Measurements from ENCODE around the gene NELFA. TPM values are rescaled to one million over a fixed set of nuclear protein-coding genes. Genes with fewer than 3 reads are reported as not detected.

NELFA gene
- total and polyA plus RNA-seq, 4 donors = 17.8 to 33.6 (median 24.7) TPM

DNA sequence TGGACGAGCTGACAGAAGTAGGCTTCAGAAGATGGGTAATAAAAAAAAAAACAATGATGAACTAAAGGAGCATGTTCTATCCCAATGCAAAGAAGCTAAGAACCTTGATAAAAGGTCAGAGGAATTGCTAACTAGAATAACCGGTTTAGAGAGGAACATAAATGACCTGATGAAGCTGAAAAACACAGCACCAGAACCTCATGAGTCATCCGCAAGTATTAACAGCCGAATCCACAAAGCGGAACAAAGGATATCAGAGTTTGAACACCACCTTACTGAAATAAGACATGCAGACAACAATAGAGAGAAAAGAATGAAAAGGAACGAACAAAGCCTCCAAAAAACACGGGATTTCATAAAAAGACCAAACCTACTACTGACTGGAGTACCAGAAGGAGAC is 10.5 kb downstream of the NELFA start:
- Histone ChIP-seq H3K27me3 (ENCODE audit: control insufficient read depth in 3 of 3, insufficient read depth in 3 of 3, low read length in 2 of 3) (no peaks in the 10 kb centered on the region), H3K9me3 (ENCODE audit: control insufficient read depth in 4 of 4, insufficient read depth in 3 of 4, low read length in 3 of 4) (peaks cover 0 to 9% (median 3%) of the 10 kb centered on the region in 4 donors), H3K9ac (ENCODE audit: insufficient read depth in 1 of 2, low read length in 2 of 2) (no peak overlapping the region), H3K4me3 (no peak overlapping the region), H3K4me1 (ENCODE audit: control insufficient read depth in 5 of 5, insufficient read depth in 5 of 5, low read length in 5 of 5) (no peaks in the 10 kb centered on the region), H3K36me3 (ENCODE audit: control insufficient read depth in 4 of 4, insufficient read depth in 4 of 4, low read length in 4 of 4) (peaks cover 0 to 10% (median 4%) of the 10 kb centered on the region in 4 donors), H3K27ac (ENCODE audit: low read depth in 1 of 2, low read length in 1 of 2) (no peak overlapping the region)
- WGBS, 2 donors = 88 to 96% methylated on average over 7 of the region's 7 CpGs
- DNase-seq = no peak
- no peak for ATAC-seq (ENCODE audit: insufficient read depth, low FRiP score)
- TF ChIP-seq, protein P1, sequence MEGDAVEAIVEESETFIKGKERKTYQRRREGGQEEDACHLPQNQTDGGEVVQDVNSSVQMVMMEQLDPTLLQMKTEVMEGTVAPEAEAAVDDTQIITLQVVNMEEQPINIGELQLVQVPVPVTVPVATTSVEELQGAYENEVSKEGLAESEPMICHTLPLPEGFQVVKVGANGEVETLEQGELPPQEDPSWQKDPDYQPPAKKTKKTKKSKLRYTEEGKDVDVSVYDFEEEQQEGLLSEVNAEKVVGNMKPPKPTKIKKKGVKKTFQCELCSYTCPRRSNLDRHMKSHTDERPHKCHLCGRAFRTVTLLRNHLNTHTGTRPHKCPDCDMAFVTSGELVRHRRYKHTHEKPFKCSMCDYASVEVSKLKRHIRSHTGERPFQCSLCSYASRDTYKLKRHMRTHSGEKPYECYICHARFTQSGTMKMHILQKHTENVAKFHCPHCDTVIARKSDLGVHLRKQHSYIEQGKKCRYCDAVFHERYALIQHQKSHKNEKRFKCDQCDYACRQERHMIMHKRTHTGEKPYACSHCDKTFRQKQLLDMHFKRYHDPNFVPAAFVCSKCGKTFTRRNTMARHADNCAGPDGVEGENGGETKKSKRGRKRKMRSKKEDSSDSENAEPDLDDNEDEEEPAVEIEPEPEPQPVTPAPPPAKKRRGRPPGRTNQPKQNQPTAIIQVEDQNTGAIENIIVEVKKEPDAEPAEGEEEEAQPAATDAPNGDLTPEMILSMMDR (IDR thresholded peaks at IDR 0.05; ENCODE audit: control extremely low read depth, extremely low read depth) = no peak

GRCh38 chr4:1997712-1998111 is 11.1 kb downstream of the NELFA start:
- no peak for DNase-seq
- Histone ChIP-seq H3K4me3 (no peak overlapping the region), H3K36me3 (ENCODE audit: control insufficient read depth in 4 of 4, insufficient read depth in 4 of 4, low read length in 4 of 4) (peaks cover 0 to 8% (median 3%) of the 10 kb centered on the region in 4 donors), H3K4me1 (ENCODE audit: control insufficient read depth in 5 of 5, insufficient read depth in 5 of 5, low read length in 5 of 5) (no peaks in the 10 kb centered on the region), H3K9me3 (ENCODE audit: control insufficient read depth in 4 of 4, insufficient read depth in 3 of 4, low read length in 3 of 4) (peaks cover 0 to 9% (median 3%) of the 10 kb centered on the region in 4 donors), H3K27me3 (ENCODE audit: control insufficient read depth in 3 of 3, insufficient read depth in 3 of 3, low read length in 2 of 3) (no peaks in the 10 kb centered on the region), H3K9ac (ENCODE audit: insufficient read depth in 1 of 2, low read length in 2 of 2) (no peak overlapping the region), H3K27ac (ENCODE audit: low read depth in 1 of 2, low read length in 1 of 2) (no peak overlapping the region)
- ATAC-seq (ENCODE audit: insufficient read depth, low FRiP score) = no peak
- TF ChIP-seq, protein P1 (IDR thresholded peaks at IDR 0.05; ENCODE audit: control extremely low read depth, extremely low read depth) = no peak
- WGBS, 2 donors = 92 to 95% methylated on average over 4 of the region's 4 CpGs

- Histone ChIP-seq H3K4me3 (no peak overlapping the region), H3K36me3 (ENCODE audit: control insufficient read depth in 4 of 4, insufficient read depth in 4 of 4, low read length in 4 of 4) (peaks cover 0 to 8% (median 4%) of the 10 kb centered on the region in 4 donors), H3K27me3 (ENCODE audit: control insufficient read depth in 3 of 3, insufficient read depth in 3 of 3, low read length in 2 of 3) (no peaks in the 10 kb centered on the region), H3K27ac (ENCODE audit: low read depth in 1 of 2, low read length in 1 of 2) (no peak overlapping the region), H3K9ac (ENCODE audit: insufficient read depth in 1 of 2, low read length in 2 of 2) (no peak overlapping the region), H3K9me3 (ENCODE audit: control insufficient read depth in 4 of 4, insufficient read depth in 3 of 4, low read length in 3 of 4) (peaks cover 0 to 9% (median 3%) of the 10 kb centered on the region in 4 donors), H3K4me1 (ENCODE audit: control insufficient read depth in 5 of 5, insufficient read depth in 5 of 5, low read length in 5 of 5) (no peaks in the 10 kb centered on the region)
- ATAC-seq (ENCODE audit: insufficient read depth, low FRiP score) = no peak
- TF ChIP-seq, protein P1 (IDR thresholded peaks at IDR 0.05; ENCODE audit: control extremely low read depth, extremely low read depth) = no peak
- DNase-seq = no peak
- 73 to 93% methylated on average over 3 of the region's 3 CpGs for WGBS, 2 donors
Observed at GRCh38 chr4:1996866-1997611, 11.7 kb downstream of the NELFA start.
